ENCODE measurements around the gene DISP3.

Gene DISP3

GRCh38 chr1:11529330-11529729 lies 50.4 kb downstream of the DISP3 start:
- DNase-seq (ENCODE audit: low read depth), result no peak

GRCh38 chr1:11529763-11530730 lies 51.1 kb downstream of the DISP3 start:
- no peak for DNase-seq (ENCODE audit: low read depth)

- DNase-seq (ENCODE audit: low read depth), result no peak
These were observed 51.9 kb downstream of the DISP3 start for GRCh38 chr1:11530731-11531311.

GRCh38 chr1:11531314-11531870 lies 52.4 kb downstream of the DISP3 start:
- no peak for DNase-seq (ENCODE audit: low read depth)

GRCh38 chr1:11531943-11532342 lies 53.0 kb downstream of the DISP3 start:
- DNase-seq (ENCODE audit: low read depth), result no peak

GRCh38 chr1:11533790-11534787 lies 55.1 kb downstream of the DISP3 start:
- DNase-seq (ENCODE audit: low read depth), result no peak

GRCh38 chr1:11534846-11535245 lies 55.9 kb downstream of the DISP3 start:
- no peak for DNase-seq (ENCODE audit: low read depth)

GRCh38 chr1:11535316-11535715 lies 56.4 kb downstream of the DISP3 start:
- DNase-seq (ENCODE audit: low read depth), result no peak

GRCh38 chr1:11535761-11536572 lies 57.0 kb downstream of the DISP3 start:
- DNase-seq (ENCODE audit: low read depth), result no peak

GRCh38 chr1:11536573-11537379 lies 57.8 kb downstream of the DISP3 start:
- DNase-seq (ENCODE audit: low read depth), result no peak

- DNase-seq (ENCODE audit: low read depth), result no peak
These were observed 58.4 kb downstream of the DISP3 start for GRCh38 chr1:11537380-11537764.

GRCh38 chr1:11537854-11538591 lies 59.1 kb downstream of the DISP3 start:
- DNase-seq (ENCODE audit: low read depth), result no peak

GRCh38 chr1:11538886-11539285 lies 59.9 kb downstream of the DISP3 start:
- no peak for DNase-seq (ENCODE audit: low read depth)

GRCh38 chr1:11539850-11540772 lies 61.2 kb downstream of the DISP3 start:
- DNase-seq (ENCODE audit: low read depth), result no peak

GRCh38 chr1:11540773-11541160 lies 61.8 kb downstream of the DISP3 start:
- DNase-seq (ENCODE audit: low read depth), result no peak

GRCh38 chr1:11541236-11541635 lies 62.3 kb downstream of the DISP3 start:
- no peak for DNase-seq (ENCODE audit: low read depth)

- no peak for DNase-seq (ENCODE audit: low read depth)
These were observed 63.0 kb downstream of the DISP3 start for GRCh38 chr1:11541956-11542355.

GRCh38 chr1:11543392-11543791 lies 64.4 kb downstream of the DISP3 start:
- no peak for DNase-seq (ENCODE audit: low read depth)

All from stimulated activated CD8-positive, alpha-beta memory T cell treated with anti-CD3 and anti-CD28 coated beads, Interleukin-12 subunit alpha, Interleukin-12 subunit beta, amount 100 ng/mL, for 1 hour (primary cell).